HepG2 (cell line): Measurements from ENCODE around the gene CRAT. TPM values are rescaled to one million over a fixed set of nuclear protein-coding genes. Genes with fewer than 3 reads are reported as not detected.

Source experiments
- ESRRA ChIP-seq: sonication (generic); formaldehyde crosslinking; IDR thresholded peaks from 2 replicates; pipeline ENCODE4 v1.5.1; 2020; ENCODE audit warnings: mild to moderate bottlenecking, low read depth, missing genetic modification reagents
- HDAC1 ChIP-seq: sonication (generic); formaldehyde crosslinking; IDR thresholded peaks from 2 replicates; pipeline ENCODE4 v1.5.1; 2020; ENCODE audit warnings: mild to moderate bottlenecking, missing genetic modification reagents
- HNF4A ChIP-seq: sonication (generic); formaldehyde crosslinking; IDR thresholded peaks from 2 replicates; pipeline ENCODE4 v1.4.0; 2020; ENCODE audit warnings: missing genetic modification reagents
- PHB2 ChIP-seq: fragments of 450-650 bp; IDR thresholded peaks from 2 replicates; pipeline ENCODE4 v1.6.1; 2018; ENCODE audit not compliant: partially characterized antibody
- RCOR2 ChIP-seq: IDR thresholded peaks from 2 replicates; pipeline ENCODE4 v1.6.1; 2016; ENCODE audit warnings: missing biosample characterization, missing genetic modification reagents
- REST ChIP-seq, 2 experiments: IDR thresholded peaks; 2 replicates each; pipeline ENCODE4 v1.6.1; 2011 to 2012; ENCODE audit warnings: low read length in 2 of 2, borderline replicate concordance in 1 of 2, low read depth in 1 of 2, mild to moderate bottlenecking in 1 of 2, moderate library complexity in 1 of 2
- SRF ChIP-seq: IDR thresholded peaks from 2 replicates; pipeline ENCODE4 v1.6.1; 2011; ENCODE audit warnings: mild to moderate bottlenecking, low read depth, low read length, moderate library complexity
- ZFP37 ChIP-seq: sonication (generic); formaldehyde crosslinking; IDR thresholded peaks from 2 replicates; pipeline ENCODE4 v1.4.0; 2020; ENCODE audit warnings: missing genetic modification reagents, borderline replicate concordance
- ZMYM2 ChIP-seq: sonication (generic); formaldehyde crosslinking; IDR thresholded peaks from 2 replicates; pipeline ENCODE4 v1.8.0; 2022; ENCODE audit warnings: mild to moderate bottlenecking, missing genetic modification reagents
- ZMYM3 ChIP-seq: sonication (generic); formaldehyde crosslinking; IDR thresholded peaks from 2 replicates; pipeline ENCODE4 v1.5.1; 2020; ENCODE audit warnings: mild to moderate bottlenecking, missing genetic modification reagents
- ZNF350 ChIP-seq: sonication (generic); formaldehyde crosslinking; IDR thresholded peaks from 2 replicates; pipeline ENCODE4 v1.4.0; 2020; ENCODE audit warnings: mild to moderate bottlenecking, low read depth, missing genetic modification reagents, borderline replicate concordance
- ZNF629 ChIP-seq: sonication (generic); formaldehyde crosslinking; conservative IDR thresholded peaks from 2 replicates; pipeline ENCODE4 v1.5.0; 2020; ENCODE audit warnings: missing genetic modification reagents
- ZNF639 ChIP-seq: conservative IDR thresholded peaks from 2 replicates; pipeline ENCODE4 v1.6.1; 2018; ENCODE audit warnings: missing genetic modification reagents
- ZNF687 ChIP-seq: sonication (generic); formaldehyde crosslinking; IDR thresholded peaks from 2 replicates; pipeline ENCODE4 v1.5.1; 2020; ENCODE audit warnings: mild to moderate bottlenecking, missing genetic modification reagents, moderate library complexity
- polyA plus RNA-seq, 8 experiments: library from polyadenylated mRNA; depleted of rRNA in 3 of 8; stranded (reverse) in 7 of 8; unstranded in 1 of 8; fragments of >200 nt; fragmentation: Illumina TruSeq in 4 of 8; extraction: Trizol in 4 of 8; gene quantifications; 2 replicates each; pipeline versions ENCODE4 v1.2.1 to v1.2.3, GENCODE V29; 2011 to 2016; ENCODE audit warnings: low read depth in 4 of 8, missing spikeins in 1 of 8, mixed read lengths in 1 of 8; ENCODE audit not compliant: insufficient read depth in 1 of 8
- total RNA-seq, 5 experiments: library from RNA; depleted of rRNA; stranded (reverse); fragments of >200 nt; fragmentation: Illumina TruSeq; extraction: Trizol; gene quantifications; 2 replicates each; pipeline ENCODE4 v1.2.3, GENCODE V29; 2016; ENCODE audit warnings: low read depth in 1 of 5
- TF ChIP-seq, protein P1 (sequence below): sonication (generic); formaldehyde crosslinking; IDR thresholded peaks from 2 replicates; pipeline ENCODE4 v1.8.1; 2022; ENCODE audit warnings: low read depth, mild to moderate bottlenecking, missing genetic modification reagents

The CRAT gene
- total and polyA plus RNA-seq, 2 of the 13 experiments (the other 11 are each of a cell fraction or from before 2014, with no cell fraction given) = 26.1 to 26.6 TPM

GRCh38 chr9:129084087-129084486 lies 26.5 kb downstream of the CRAT start (continued):
- peak; percentile 30; the same call in 1 of the 2 replicates for TF ChIP-seq ZNF687 (CRISPR knock-in tag)
- no peak for TF ChIP-seq ZFP37
- no peak for TF ChIP-seq PHB2
- TF ChIP-seq, protein P1, sequence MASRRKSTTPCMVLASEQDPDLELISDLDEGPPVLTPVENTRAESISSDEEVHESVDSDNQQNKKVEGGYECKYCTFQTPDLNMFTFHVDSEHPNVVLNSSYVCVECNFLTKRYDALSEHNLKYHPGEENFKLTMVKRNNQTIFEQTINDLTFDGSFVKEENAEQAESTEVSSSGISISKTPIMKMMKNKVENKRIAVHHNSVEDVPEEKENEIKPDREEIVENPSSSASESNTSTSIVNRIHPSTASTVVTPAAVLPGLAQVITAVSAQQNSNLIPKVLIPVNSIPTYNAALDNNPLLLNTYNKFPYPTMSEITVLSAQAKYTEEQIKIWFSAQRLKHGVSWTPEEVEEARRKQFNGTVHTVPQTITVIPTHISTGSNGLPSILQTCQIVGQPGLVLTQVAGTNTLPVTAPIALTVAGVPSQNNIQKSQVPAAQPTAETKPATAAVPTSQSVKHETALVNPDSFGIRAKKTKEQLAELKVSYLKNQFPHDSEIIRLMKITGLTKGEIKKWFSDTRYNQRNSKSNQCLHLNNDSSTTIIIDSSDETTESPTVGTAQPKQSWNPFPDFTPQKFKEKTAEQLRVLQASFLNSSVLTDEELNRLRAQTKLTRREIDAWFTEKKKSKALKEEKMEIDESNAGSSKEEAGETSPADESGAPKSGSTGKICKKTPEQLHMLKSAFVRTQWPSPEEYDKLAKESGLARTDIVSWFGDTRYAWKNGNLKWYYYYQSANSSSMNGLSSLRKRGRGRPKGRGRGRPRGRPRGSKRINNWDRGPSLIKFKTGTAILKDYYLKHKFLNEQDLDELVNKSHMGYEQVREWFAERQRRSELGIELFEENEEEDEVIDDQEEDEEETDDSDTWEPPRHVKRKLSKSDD (CRISPR knock-in tag) = no peak
- TF ChIP-seq REST (IDR thresholded peaks at IDR 0.05; ENCODE audit: borderline replicate concordance in 1 of 2, low read depth in 1 of 2, low read length in 2 of 2) = no peak
- no peak for TF ChIP-seq SRF
- TF ChIP-seq ZNF639 (CRISPR knock-in tag) = no peak
- peak; percentile 90 for TF ChIP-seq ZNF629 (CRISPR knock-in tag)
- 0 out of 2 replicates have a peak, but pooled peaks have one; percentile 65 for TF ChIP-seq RCOR2 (CRISPR knock-in tag)
- 0 out of 2 replicates have a peak, but pooled peaks have one; percentile 18 for TF ChIP-seq ZMYM2
- TF ChIP-seq HNF4A (CRISPR knock-in tag) = peak; percentile 60; the same call in 1 of the 2 replicates
- no peak for TF ChIP-seq ZNF350 (CRISPR knock-in tag)
- TF ChIP-seq HDAC1 (CRISPR knock-in tag) = 0 out of 2 replicates have a peak, but pooled peaks have one; percentile 15
- peak; percentile 60; the same call in 1 of the 2 replicates for TF ChIP-seq ZMYM3 (CRISPR knock-in tag)
- peak; percentile 60; the same call in 1 of the 2 replicates for TF ChIP-seq ESRRA
